ENCODE data around the gene ARHGDIB. TPM values are rescaled to one million over a fixed set of nuclear protein-coding genes. Genes with fewer than 3 reads are reported as not detected.

The ARHGDIB gene
- total RNA-seq, 1 experiment from 2014 or later = 1.6 TPM

DNA sequence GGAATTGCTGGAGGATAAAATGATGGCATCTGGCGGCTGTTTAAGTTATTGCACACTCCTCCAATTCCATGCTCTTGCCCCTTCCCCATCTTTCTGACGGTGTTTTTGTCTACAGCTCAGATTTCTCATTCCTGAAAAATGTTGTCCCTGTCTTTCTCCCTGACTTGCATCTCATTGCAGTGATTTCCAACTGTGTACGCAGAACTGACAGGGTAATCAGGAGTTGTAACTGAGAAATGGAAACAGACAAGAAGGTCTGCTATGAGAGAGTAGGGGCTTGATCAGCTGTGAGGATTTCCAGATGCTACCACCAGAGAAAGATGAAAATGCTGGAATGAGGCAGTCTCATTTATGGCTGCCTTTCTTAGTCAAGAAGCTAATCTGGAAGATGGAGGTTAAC, 24.4 kb downstream of the ARHGDIB start:
- Mint-ChIP-seq H3K4me3 (no peak overlapping the region), H3K36me3 (no peaks in the 10 kb centered on the region), H3K27me3 (ENCODE audit: low read depth) (no peaks in the 10 kb centered on the region), H3K9me3 (no peaks in the 10 kb centered on the region), H3K27ac (no peak overlapping the region), H3K4me1 (no peaks in the 10 kb centered on the region)
- CTCF ChIA-PET = interaction anchor here (1.4 to 3.0 kb wide), 13 partner anchors 10 to 284 kb away, joined by 3 to 26 read pairs (median 6); partner anchors contain the start of genes PDE6H and RERG
- POLR2A ChIA-PET = no interaction called here
- no peak for ATAC-seq
- no peak for TF ChIP-seq SP1 (CRISPR knock-in tag; conservative IDR thresholded peaks at IDR 0.05)
- no peak for TF ChIP-seq NFYB (CRISPR knock-in tag; conservative IDR thresholded peaks at IDR 0.05; ENCODE audit: low read depth)
- TF ChIP-seq, protein P1, sequence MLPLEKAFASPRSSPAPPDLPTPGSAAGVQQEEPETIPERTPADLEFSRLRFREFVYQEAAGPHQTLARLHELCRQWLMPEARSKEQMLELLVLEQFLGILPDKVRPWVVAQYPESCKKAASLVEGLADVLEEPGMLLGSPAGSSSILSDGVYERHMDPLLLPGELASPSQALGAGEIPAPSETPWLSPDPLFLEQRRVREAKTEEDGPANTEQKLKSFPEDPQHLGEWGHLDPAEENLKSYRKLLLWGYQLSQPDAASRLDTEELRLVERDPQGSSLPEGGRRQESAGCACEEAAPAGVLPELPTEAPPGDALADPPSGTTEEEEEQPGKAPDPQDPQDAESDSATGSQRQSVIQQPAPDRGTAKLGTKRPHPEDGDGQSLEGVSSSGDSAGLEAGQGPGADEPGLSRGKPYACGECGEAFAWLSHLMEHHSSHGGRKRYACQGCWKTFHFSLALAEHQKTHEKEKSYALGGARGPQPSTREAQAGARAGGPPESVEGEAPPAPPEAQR (CRISPR knock-in tag; IDR thresholded peaks at IDR 0.05) = no peak
- no peak for TF ChIP-seq IRF2 (CRISPR knock-in tag; IDR thresholded peaks at IDR 0.05; ENCODE audit: borderline replicate concordance, low read depth)
- TF ChIP-seq FOXJ3 (CRISPR knock-in tag; IDR thresholded peaks at IDR 0.05; ENCODE audit: borderline replicate concordance) = no peak
- TF ChIP-seq TEAD4 (CRISPR knock-in tag; IDR thresholded peaks at IDR 0.05) = no peak
- TF ChIP-seq ZNF396 (CRISPR knock-in tag; IDR thresholded peaks at IDR 0.05; ENCODE audit: borderline replicate concordance) = no peak
- TF ChIP-seq ZNF121 (CRISPR knock-in tag; IDR thresholded peaks at IDR 0.05) = no peak
- no peak for TF ChIP-seq CBFB (CRISPR knock-in tag; IDR thresholded peaks at IDR 0.05; ENCODE audit: low read depth)
- no peak for TF ChIP-seq NR1H2 (CRISPR knock-in tag; IDR thresholded peaks at IDR 0.05)
- TF ChIP-seq, protein P2, sequence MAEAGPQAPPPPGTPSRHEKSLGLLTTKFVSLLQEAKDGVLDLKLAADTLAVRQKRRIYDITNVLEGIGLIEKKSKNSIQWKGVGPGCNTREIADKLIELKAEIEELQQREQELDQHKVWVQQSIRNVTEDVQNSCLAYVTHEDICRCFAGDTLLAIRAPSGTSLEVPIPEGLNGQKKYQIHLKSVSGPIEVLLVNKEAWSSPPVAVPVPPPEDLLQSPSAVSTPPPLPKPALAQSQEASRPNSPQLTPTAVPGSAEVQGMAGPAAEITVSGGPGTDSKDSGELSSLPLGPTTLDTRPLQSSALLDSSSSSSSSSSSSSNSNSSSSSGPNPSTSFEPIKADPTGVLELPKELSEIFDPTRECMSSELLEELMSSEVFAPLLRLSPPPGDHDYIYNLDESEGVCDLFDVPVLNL (CRISPR knock-in tag; IDR thresholded peaks at IDR 0.05; ENCODE audit: borderline replicate concordance, low read depth) = no peak
- TF ChIP-seq GRHL2 (CRISPR knock-in tag; IDR thresholded peaks at IDR 0.05; ENCODE audit: insufficient replicate concordance, severe bottlenecking) = no peak
- TF ChIP-seq, protein P3, sequence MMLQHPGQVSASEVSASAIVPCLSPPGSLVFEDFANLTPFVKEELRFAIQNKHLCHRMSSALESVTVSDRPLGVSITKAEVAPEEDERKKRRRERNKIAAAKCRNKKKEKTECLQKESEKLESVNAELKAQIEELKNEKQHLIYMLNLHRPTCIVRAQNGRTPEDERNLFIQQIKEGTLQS (CRISPR knock-in tag; conservative IDR thresholded peaks at IDR 0.05) = no peak
- TF ChIP-seq ZNF232 (CRISPR knock-in tag; IDR thresholded peaks at IDR 0.05) = no peak
- TF ChIP-seq, protein P4, sequence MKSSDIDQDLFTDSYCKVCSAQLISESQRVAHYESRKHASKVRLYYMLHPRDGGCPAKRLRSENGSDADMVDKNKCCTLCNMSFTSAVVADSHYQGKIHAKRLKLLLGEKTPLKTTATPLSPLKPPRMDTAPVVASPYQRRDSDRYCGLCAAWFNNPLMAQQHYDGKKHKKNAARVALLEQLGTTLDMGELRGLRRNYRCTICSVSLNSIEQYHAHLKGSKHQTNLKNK (CRISPR knock-in tag; IDR thresholded peaks at IDR 0.05) = no peak
- no peak for TF ChIP-seq OVOL2 (CRISPR knock-in tag; IDR thresholded peaks at IDR 0.05; ENCODE audit: borderline replicate concordance)
- no peak for TF ChIP-seq CDX4 (CRISPR knock-in tag; IDR thresholded peaks at IDR 0.05; ENCODE audit: borderline replicate concordance)
- TF ChIP-seq, protein P5, sequence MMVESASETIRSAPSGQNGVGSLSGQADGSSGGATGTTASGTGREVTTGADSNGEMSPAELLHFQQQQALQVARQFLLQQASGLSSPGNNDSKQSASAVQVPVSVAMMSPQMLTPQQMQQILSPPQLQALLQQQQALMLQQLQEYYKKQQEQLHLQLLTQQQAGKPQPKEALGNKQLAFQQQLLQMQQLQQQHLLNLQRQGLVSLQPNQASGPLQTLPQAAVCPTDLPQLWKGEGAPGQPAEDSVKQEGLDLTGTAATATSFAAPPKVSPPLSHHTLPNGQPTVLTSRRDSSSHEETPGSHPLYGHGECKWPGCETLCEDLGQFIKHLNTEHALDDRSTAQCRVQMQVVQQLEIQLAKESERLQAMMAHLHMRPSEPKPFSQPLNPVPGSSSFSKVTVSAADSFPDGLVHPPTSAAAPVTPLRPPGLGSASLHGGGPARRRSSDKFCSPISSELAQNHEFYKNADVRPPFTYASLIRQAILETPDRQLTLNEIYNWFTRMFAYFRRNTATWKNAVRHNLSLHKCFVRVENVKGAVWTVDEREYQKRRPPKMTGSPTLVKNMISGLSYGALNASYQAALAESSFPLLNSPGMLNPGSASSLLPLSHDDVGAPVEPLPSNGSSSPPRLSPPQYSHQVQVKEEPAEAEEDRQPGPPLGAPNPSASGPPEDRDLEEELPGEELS (CRISPR knock-in tag; IDR thresholded peaks at IDR 0.05) = no peak
- TF ChIP-seq, protein P6, sequence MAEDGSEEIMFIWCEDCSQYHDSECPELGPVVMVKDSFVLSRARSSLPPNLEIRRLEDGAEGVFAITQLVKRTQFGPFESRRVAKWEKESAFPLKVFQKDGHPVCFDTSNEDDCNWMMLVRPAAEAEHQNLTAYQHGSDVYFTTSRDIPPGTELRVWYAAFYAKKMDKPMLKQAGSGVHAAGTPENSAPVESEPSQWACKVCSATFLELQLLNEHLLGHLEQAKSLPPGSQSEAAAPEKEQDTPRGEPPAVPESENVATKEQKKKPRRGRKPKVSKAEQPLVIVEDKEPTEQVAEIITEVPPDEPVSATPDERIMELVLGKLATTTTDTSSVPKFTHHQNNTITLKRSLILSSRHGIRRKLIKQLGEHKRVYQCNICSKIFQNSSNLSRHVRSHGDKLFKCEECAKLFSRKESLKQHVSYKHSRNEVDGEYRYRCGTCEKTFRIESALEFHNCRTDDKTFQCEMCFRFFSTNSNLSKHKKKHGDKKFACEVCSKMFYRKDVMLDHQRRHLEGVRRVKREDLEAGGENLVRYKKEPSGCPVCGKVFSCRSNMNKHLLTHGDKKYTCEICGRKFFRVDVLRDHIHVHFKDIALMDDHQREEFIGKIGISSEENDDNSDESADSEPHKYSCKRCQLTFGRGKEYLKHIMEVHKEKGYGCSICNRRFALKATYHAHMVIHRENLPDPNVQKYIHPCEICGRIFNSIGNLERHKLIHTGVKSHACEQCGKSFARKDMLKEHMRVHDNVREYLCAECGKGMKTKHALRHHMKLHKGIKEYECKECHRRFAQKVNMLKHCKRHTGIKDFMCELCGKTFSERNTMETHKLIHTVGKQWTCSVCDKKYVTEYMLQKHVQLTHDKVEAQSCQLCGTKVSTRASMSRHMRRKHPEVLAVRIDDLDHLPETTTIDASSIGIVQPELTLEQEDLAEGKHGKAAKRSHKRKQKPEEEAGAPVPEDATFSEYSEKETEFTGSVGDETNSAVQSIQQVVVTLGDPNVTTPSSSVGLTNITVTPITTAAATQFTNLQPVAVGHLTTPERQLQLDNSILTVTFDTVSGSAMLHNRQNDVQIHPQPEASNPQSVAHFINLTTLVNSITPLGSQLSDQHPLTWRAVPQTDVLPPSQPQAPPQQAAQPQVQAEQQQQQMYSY (CRISPR knock-in tag; IDR thresholded peaks at IDR 0.05) = no peak
- no peak for DNase-seq (ENCODE audit: low spot score)

Measured in WTC11 (cell line).